HS-27A (cell line): ENCODE results near the gene GABRD.

ENCODE experiments used
- DNase-seq: peaks from one replicate; pipeline ENCODE4 v3.0.0-alpha.2; 2012; ENCODE audit warnings: low read depth, missing footprints

Gene GABRD

GRCh38 chr1:2018217-2019171 is 651 bp upstream of the GABRD start:
- DNase-seq, result no peak

GRCh38 chr1:2019571-2020309 is 595 bp downstream of the GABRD start:
- DNase-seq, result no peak

GRCh38 chr1:2020310-2020655 is 1.1 kb downstream of the GABRD start:
- DNase-seq, result no peak

- DNase-seq, result no peak
Observed at GRCh38 chr1:2021550-2021949, 2.4 kb downstream of the GABRD start.

- DNase-seq, result no peak
Observed at GRCh38 chr1:2022063-2022770, 3.1 kb downstream of the GABRD start.

GRCh38 chr1:2023187-2023586 is 4.0 kb downstream of the GABRD start:
- no peak for DNase-seq

GRCh38 chr1:2024451-2024850 is 5.3 kb downstream of the GABRD start:
- no peak for DNase-seq

GRCh38 chr1:2024887-2025286 is 5.7 kb downstream of the GABRD start:
- DNase-seq, result no peak

GRCh38 chr1:2025491-2025981 is 6.4 kb downstream of the GABRD start:
- no peak for DNase-seq

- DNase-seq, result no peak
Observed at GRCh38 chr1:2027961-2028583, 8.9 kb downstream of the GABRD start.

GRCh38 chr1:2028870-2029560 is 9.9 kb downstream of the GABRD start:
- DNase-seq, result no peak

GRCh38 chr1:2029561-2029960 is 10.4 kb downstream of the GABRD start:
- no peak for DNase-seq

GRCh38 chr1:2030076-2030871 is 11.1 kb downstream of the GABRD start:
- DNase-seq, result no peak

- DNase-seq, result no peak
Observed at GRCh38 chr1:2031546-2032540, 12.7 kb downstream of the GABRD start.

- no peak for DNase-seq
Observed at GRCh38 chr1:2032737-2033136, 13.6 kb downstream of the GABRD start.

- DNase-seq, result no peak
Observed at GRCh38 chr1:2033165-2033564, 14.0 kb downstream of the GABRD start.

- no peak for DNase-seq
Observed at GRCh38 chr1:2036287-2036686, 17.1 kb downstream of the GABRD start.

- no peak for DNase-seq
Observed at GRCh38 chr1:2037314-2037979, 18.3 kb downstream of the GABRD start.

GRCh38 chr1:2038229-2038628 is 19.1 kb downstream of the GABRD start:
- DNase-seq, result no peak
